Measurements from ENCODE around the gene FITM1. TPM values are rescaled to one million over a fixed set of nuclear protein-coding genes. Genes with fewer than 3 reads are reported as not detected.

The FITM1 gene
- polyA plus RNA-seq, 1 donor from 2014 or later = 0.88 TPM

DNA sequence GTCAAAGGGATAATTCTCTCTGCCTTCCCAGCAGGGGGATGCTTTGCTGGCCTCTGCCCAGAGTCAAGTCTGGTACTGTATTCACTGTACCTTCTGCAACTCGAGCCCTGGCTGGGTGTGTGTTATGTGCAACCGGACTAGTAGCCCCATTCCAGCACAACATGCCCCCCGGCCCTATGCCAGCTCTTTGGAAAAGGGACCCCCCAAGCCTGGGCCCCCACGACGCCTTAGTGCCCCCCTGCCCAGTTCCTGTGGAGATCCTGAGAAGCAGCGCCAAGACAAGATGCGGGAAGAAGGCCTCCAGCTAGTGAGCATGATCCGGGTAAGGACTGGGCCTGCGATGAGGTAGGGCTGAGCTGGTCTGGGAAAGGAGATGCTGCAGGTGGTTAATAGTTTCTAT, 20.1 kb downstream of the FITM1 start:
- no peaks in the 10 kb centered on the region for H3F3A ChIP-seq (ENCODE audit: insufficient read depth, low read length, poor library complexity, severe bottlenecking)
- TF ChIP-seq SMC3 (conservative IDR thresholded peaks at IDR 0.05; ENCODE audit: poor library complexity) (no peak), POLR2AphosphoS5 (IDR thresholded peaks at IDR 0.05) (no peak), EP300 (conservative IDR thresholded peaks at IDR 0.05; ENCODE audit: poor library complexity, severe bottlenecking) (no peak), MXI1 (conservative IDR thresholded peaks at IDR 0.05; ENCODE audit: poor library complexity, severe bottlenecking) (no peak), EZH2 (IDR thresholded peaks at IDR 0.05; ENCODE audit: borderline replicate concordance, insufficient read depth, low read length, poor library complexity, severe bottlenecking) (no peak), RAD21 (conservative IDR thresholded peaks at IDR 0.05) (no peak)
- TF ChIP-seq, protein P1, sequence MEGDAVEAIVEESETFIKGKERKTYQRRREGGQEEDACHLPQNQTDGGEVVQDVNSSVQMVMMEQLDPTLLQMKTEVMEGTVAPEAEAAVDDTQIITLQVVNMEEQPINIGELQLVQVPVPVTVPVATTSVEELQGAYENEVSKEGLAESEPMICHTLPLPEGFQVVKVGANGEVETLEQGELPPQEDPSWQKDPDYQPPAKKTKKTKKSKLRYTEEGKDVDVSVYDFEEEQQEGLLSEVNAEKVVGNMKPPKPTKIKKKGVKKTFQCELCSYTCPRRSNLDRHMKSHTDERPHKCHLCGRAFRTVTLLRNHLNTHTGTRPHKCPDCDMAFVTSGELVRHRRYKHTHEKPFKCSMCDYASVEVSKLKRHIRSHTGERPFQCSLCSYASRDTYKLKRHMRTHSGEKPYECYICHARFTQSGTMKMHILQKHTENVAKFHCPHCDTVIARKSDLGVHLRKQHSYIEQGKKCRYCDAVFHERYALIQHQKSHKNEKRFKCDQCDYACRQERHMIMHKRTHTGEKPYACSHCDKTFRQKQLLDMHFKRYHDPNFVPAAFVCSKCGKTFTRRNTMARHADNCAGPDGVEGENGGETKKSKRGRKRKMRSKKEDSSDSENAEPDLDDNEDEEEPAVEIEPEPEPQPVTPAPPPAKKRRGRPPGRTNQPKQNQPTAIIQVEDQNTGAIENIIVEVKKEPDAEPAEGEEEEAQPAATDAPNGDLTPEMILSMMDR (IDR thresholded peaks at IDR 0.05; ENCODE audit: poor library complexity, severe bottlenecking) = no peak
- H3K79me2 ChIP-seq (replicated peaks; ENCODE audit: insufficient read depth, low read length) = peaks cover 9% of the 10 kb centered on the region
- no peaks in the 10 kb centered on the region for H4K20me1 ChIP-seq (ENCODE audit: insufficient read depth)
- no peak overlapping the region for H2AFZ ChIP-seq (ENCODE audit: low read depth, low read length)
- no peaks in the 10 kb centered on the region for H3K9me2 ChIP-seq (ENCODE audit: insufficient read depth, low read length)
- no peaks in the 10 kb centered on the region for H3K9me3 ChIP-seq (ENCODE audit: low read length)
- no peak overlapping the region for H3K9ac ChIP-seq (ENCODE audit: low read length)
- no peak overlapping the region for H3K4me2 ChIP-seq (ENCODE audit: low read length)
- no peak overlapping the region for H3K4me3 ChIP-seq (ENCODE audit: low read length)
- no peaks in the 10 kb centered on the region for H3K36me3 ChIP-seq (ENCODE audit: insufficient read depth, low read length)
- H3K27ac ChIP-seq (ENCODE audit: low read length) = no peak overlapping the region
- H3K27me3 ChIP-seq (ENCODE audit: insufficient read depth, low read depth, low read length) = no peaks in the 10 kb centered on the region

DNA sequence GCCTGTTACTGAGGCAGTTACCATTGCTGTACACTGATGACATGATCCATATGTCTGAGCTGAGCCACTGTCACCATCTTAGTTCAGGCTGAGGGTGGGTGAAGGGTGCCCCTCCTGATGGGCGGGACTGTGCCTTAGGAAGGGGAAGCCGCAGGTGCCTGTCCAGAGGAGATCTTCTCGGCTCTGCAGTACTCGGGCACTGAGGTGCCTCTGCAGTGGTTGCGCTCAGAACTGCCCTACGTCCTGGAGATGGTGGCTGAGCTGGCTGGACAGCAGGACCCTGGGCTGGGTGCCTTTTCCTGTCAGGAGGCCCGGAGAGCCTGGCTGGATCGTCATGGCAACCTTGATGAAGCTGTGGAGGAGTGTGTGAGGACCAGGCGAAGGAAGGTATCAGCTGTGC, 20.5 kb downstream of the FITM1 start:
- Histone ChIP-seq H3K9me2 (ENCODE audit: insufficient read depth, low read length) (no peaks in the 10 kb centered on the region), H3K9ac (ENCODE audit: low read length) (no peak overlapping the region), H3K79me2 (replicated peaks; ENCODE audit: insufficient read depth, low read length) (peaks cover 9% of the 10 kb centered on the region), H3K36me3 (ENCODE audit: insufficient read depth, low read length) (no peaks in the 10 kb centered on the region), H3F3A (ENCODE audit: insufficient read depth, low read length, poor library complexity, severe bottlenecking) (no peaks in the 10 kb centered on the region), H3K27me3 (ENCODE audit: insufficient read depth, low read depth, low read length) (no peaks in the 10 kb centered on the region), H3K4me2 (ENCODE audit: low read length) (no peak overlapping the region), H3K4me3 (ENCODE audit: low read length) (no peak overlapping the region), H3K9me3 (ENCODE audit: low read length) (no peaks in the 10 kb centered on the region), H3K27ac (ENCODE audit: low read length) (no peak overlapping the region), H2AFZ (ENCODE audit: low read depth, low read length) (no peak overlapping the region), H4K20me1 (ENCODE audit: insufficient read depth) (no peaks in the 10 kb centered on the region)
- TF ChIP-seq, protein P1 (IDR thresholded peaks at IDR 0.05; ENCODE audit: poor library complexity, severe bottlenecking) = no peak
- no peak for TF ChIP-seq TAF1 (IDR thresholded peaks at IDR 0.05; ENCODE audit: low read depth)
- TF ChIP-seq EZH2 (IDR thresholded peaks at IDR 0.05; ENCODE audit: borderline replicate concordance, insufficient read depth, low read length, poor library complexity, severe bottlenecking) = no peak
- TF ChIP-seq, protein P2, sequence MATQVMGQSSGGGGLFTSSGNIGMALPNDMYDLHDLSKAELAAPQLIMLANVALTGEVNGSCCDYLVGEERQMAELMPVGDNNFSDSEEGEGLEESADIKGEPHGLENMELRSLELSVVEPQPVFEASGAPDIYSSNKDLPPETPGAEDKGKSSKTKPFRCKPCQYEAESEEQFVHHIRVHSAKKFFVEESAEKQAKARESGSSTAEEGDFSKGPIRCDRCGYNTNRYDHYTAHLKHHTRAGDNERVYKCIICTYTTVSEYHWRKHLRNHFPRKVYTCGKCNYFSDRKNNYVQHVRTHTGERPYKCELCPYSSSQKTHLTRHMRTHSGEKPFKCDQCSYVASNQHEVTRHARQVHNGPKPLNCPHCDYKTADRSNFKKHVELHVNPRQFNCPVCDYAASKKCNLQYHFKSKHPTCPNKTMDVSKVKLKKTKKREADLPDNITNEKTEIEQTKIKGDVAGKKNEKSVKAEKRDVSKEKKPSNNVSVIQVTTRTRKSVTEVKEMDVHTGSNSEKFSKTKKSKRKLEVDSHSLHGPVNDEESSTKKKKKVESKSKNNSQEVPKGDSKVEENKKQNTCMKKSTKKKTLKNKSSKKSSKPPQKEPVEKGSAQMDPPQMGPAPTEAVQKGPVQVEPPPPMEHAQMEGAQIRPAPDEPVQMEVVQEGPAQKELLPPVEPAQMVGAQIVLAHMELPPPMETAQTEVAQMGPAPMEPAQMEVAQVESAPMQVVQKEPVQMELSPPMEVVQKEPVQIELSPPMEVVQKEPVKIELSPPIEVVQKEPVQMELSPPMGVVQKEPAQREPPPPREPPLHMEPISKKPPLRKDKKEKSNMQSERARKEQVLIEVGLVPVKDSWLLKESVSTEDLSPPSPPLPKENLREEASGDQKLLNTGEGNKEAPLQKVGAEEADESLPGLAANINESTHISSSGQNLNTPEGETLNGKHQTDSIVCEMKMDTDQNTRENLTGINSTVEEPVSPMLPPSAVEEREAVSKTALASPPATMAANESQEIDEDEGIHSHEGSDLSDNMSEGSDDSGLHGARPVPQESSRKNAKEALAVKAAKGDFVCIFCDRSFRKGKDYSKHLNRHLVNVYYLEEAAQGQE (IDR thresholded peaks at IDR 0.05; ENCODE audit: borderline replicate concordance) = no peak
- no peak for TF ChIP-seq EP300 (conservative IDR thresholded peaks at IDR 0.05; ENCODE audit: poor library complexity, severe bottlenecking)
- TF ChIP-seq RAD21 (conservative IDR thresholded peaks at IDR 0.05) = no peak
- no peak for TF ChIP-seq SMC3 (conservative IDR thresholded peaks at IDR 0.05; ENCODE audit: poor library complexity)
- no peak for TF ChIP-seq MXI1 (conservative IDR thresholded peaks at IDR 0.05; ENCODE audit: poor library complexity, severe bottlenecking)
- no peak for TF ChIP-seq POLR2AphosphoS5 (IDR thresholded peaks at IDR 0.05)

Measured in neural cell (in vitro differentiated cells).